HepG2 (cell line): ENCODE data around the gene SPCS2. TPM values are rescaled to one million over a fixed set of nuclear protein-coding genes. Genes with fewer than 3 reads are reported as not detected.

Source experiments
- ASH2L ChIP-seq: fragments of 300-600, 200-600 bp; sonication (generic); IDR thresholded peaks from 2 replicates; pipeline ENCODE4 v1.7.0; 2017; ENCODE audit warnings: low read depth, mild to moderate bottlenecking, moderate library complexity, mixed read lengths, low read length; ENCODE audit not compliant: insufficient read length
- BHLHE40 ChIP-seq: IDR thresholded peaks from 2 replicates; pipeline ENCODE4 v1.6.1; 2011; ENCODE audit warnings: low read length, improper control_type of control experiment
- ELK4 ChIP-seq: sonication (generic); formaldehyde crosslinking; IDR thresholded peaks from 2 replicates; pipeline ENCODE4 v1.9.0; 2021; ENCODE audit warnings: missing genetic modification reagents, borderline replicate concordance
- GFI1 ChIP-seq: sonication (generic); formaldehyde crosslinking; IDR thresholded peaks from 2 replicates; pipeline ENCODE4 v1.5.0; 2020; ENCODE audit warnings: missing genetic modification reagents, mild to moderate bottlenecking, borderline replicate concordance
- GMEB2 ChIP-seq: IDR thresholded peaks from 2 replicates; pipeline ENCODE4 v1.6.1; 2016; ENCODE audit warnings: missing biosample characterization, missing genetic modification reagents, low read depth
- JARID2 ChIP-seq: sonication (generic); formaldehyde crosslinking; IDR thresholded peaks from 2 replicates; pipeline ENCODE4 v1.8.1; 2023; ENCODE audit warnings: missing genetic modification reagents, inconsistent platforms; ENCODE audit not compliant: insufficient replicate concordance
- MEIS2 ChIP-seq: sonication (generic); formaldehyde crosslinking; IDR thresholded peaks from 2 replicates; pipeline ENCODE4 v1.9.0; 2021; ENCODE audit warnings: mild to moderate bottlenecking, missing genetic modification reagents
- NCOA2 ChIP-seq: sonication (generic); formaldehyde crosslinking; IDR thresholded peaks from 2 replicates; pipeline ENCODE4 v1.8.0; 2022; ENCODE audit warnings: inconsistent platforms
- POGZ ChIP-seq: sonication (generic); formaldehyde crosslinking; IDR thresholded peaks from 2 replicates; pipeline ENCODE4 v1.4.0; 2020; ENCODE audit warnings: mild to moderate bottlenecking, missing genetic modification reagents
- TEAD2 ChIP-seq: sonication (generic); formaldehyde crosslinking; IDR thresholded peaks from 2 replicates; pipeline ENCODE4 v1.9.0; 2021; ENCODE audit warnings: missing genetic modification reagents
- TFAP4 ChIP-seq: sonication (generic); IDR thresholded peaks from 2 replicates; pipeline ENCODE4 v1.6.1; 2016; ENCODE audit warnings: low read depth, borderline replicate concordance
- TIGD3 ChIP-seq: sonication (generic); formaldehyde crosslinking; IDR thresholded peaks from 2 replicates; pipeline ENCODE4 v1.5.1; 2020; ENCODE audit warnings: mild to moderate bottlenecking, missing genetic modification reagents, borderline replicate concordance
- U2AF2 ChIP-seq: fragments of 200-400 bp; formaldehyde crosslinking; IDR thresholded peaks from 2 replicates; pipeline ENCODE4 v1.6.1; 2017; ENCODE audit warnings: low read depth, mild to moderate bottlenecking, low read length
- ZNF383 ChIP-seq: sonication (generic); formaldehyde crosslinking; IDR thresholded peaks from 2 replicates; pipeline ENCODE4 v1.4.0; 2020; ENCODE audit warnings: missing genetic modification reagents, mild to moderate bottlenecking, borderline replicate concordance
- ZNF414 ChIP-seq: sonication (generic); formaldehyde crosslinking; IDR thresholded peaks from 2 replicates; pipeline ENCODE4 v1.5.0; 2020; ENCODE audit warnings: missing genetic modification reagents
- ZNF652 ChIP-seq: IDR thresholded peaks from 2 replicates; pipeline ENCODE4 v1.6.1; 2016; ENCODE audit warnings: low read depth, borderline replicate concordance
- ZNF747 ChIP-seq: sonication (generic); formaldehyde crosslinking; IDR thresholded peaks from 2 replicates; pipeline ENCODE4 v1.8.1; 2023; ENCODE audit warnings: missing genetic modification reagents, mild to moderate bottlenecking, borderline replicate concordance
- ZNF782 ChIP-seq: sonication (generic); formaldehyde crosslinking; IDR thresholded peaks from 2 replicates; pipeline ENCODE4 v1.4.0; 2020; ENCODE audit warnings: missing genetic modification reagents, mild to moderate bottlenecking, borderline replicate concordance
- ZSCAN20 ChIP-seq: sonication (generic); formaldehyde crosslinking; IDR thresholded peaks from 2 replicates; pipeline ENCODE4 v1.4.0; 2020; ENCODE audit warnings: missing genetic modification reagents, mild to moderate bottlenecking, borderline replicate concordance
- ZSCAN22 ChIP-seq: sonication (generic); formaldehyde crosslinking; IDR thresholded peaks from 2 replicates; pipeline ENCODE4 v1.4.0; 2020; ENCODE audit warnings: mild to moderate bottlenecking, missing genetic modification reagents
- ZSCAN9 ChIP-seq: IDR thresholded peaks from 2 replicates; pipeline ENCODE4 v1.6.1; 2016; ENCODE audit warnings: borderline replicate concordance
- polyA plus RNA-seq, 8 experiments: library from polyadenylated mRNA; depleted of rRNA in 3 of 8; stranded (reverse) in 7 of 8; unstranded in 1 of 8; fragments of >200 nt; fragmentation: Illumina TruSeq in 4 of 8; extraction: Trizol in 4 of 8; gene quantifications; 2 replicates each; pipeline versions ENCODE4 v1.2.1 to v1.2.3, GENCODE V29; 2011 to 2016; ENCODE audit warnings: low read depth in 4 of 8, missing spikeins in 1 of 8, mixed read lengths in 1 of 8; ENCODE audit not compliant: insufficient read depth in 1 of 8
- total RNA-seq, 5 experiments: library from RNA; depleted of rRNA; stranded (reverse); fragments of >200 nt; fragmentation: Illumina TruSeq; extraction: Trizol; gene quantifications; 2 replicates each; pipeline ENCODE4 v1.2.3, GENCODE V29; 2016; ENCODE audit warnings: low read depth in 1 of 5

The SPCS2 gene
- total and polyA plus RNA-seq, 2 of the 13 experiments (the other 11 are each of a cell fraction or from before 2014, with no cell fraction given), result 87.3 to 142 TPM

- peak; percentile 70; the same call in 1 of the 2 replicates for TF ChIP-seq TFAP4
- TF ChIP-seq POGZ (CRISPR knock-in tag), result peak; percentile 97
- no peak for TF ChIP-seq TIGD3 (CRISPR knock-in tag)
- no peak for TF ChIP-seq GFI1 (CRISPR knock-in tag)
- no peak for TF ChIP-seq ZSCAN20 (CRISPR knock-in tag)
- no peak for TF ChIP-seq BHLHE40
- peak; percentile 92 for TF ChIP-seq GMEB2 (CRISPR knock-in tag)
- TF ChIP-seq ZNF414 (CRISPR knock-in tag), result peak; percentile 91
- no peak for TF ChIP-seq TEAD2
- TF ChIP-seq ZNF383 (CRISPR knock-in tag), result no peak
- TF ChIP-seq JARID2 (CRISPR knock-in tag), result no peak
- no peak for TF ChIP-seq U2AF2
- TF ChIP-seq ZNF747 (CRISPR knock-in tag), result peak; percentile 83
- peak; percentile 20; the same call in 1 of the 2 replicates for TF ChIP-seq ZNF782 (CRISPR knock-in tag)
- TF ChIP-seq ELK4 (CRISPR knock-in tag), result no peak
- TF ChIP-seq ZSCAN22, result peak; percentile 82; the same call in 1 of the 2 replicates
- peak; percentile 75; the same call in 1 of the 2 replicates for TF ChIP-seq MEIS2 (CRISPR knock-in tag)
- TF ChIP-seq ASH2L, result peak; percentile 94
- peak; percentile 53; the same call in 1 of the 2 replicates for TF ChIP-seq NCOA2 (CRISPR knock-in tag)
- peak; percentile 53; the same call in 1 of the 2 replicates for TF ChIP-seq ZSCAN9 (CRISPR knock-in tag)
- TF ChIP-seq ZNF652 (CRISPR knock-in tag), result no peak
Observed at GRCh38 chr11:74948898-74949752, at the start of gene SPCS2, which contains the start of gene XRRA1 (continued).
